Suprapubic skin (tissue), 4 donors: ENCODE data around the gene CUL9.

Experiments used
- CTCF ChIP-seq, 2 donors: fragments of 200-600 bp in 1 of 2; fragments of 450-650 bp in 1 of 2; sonication (generic) in 1 of 2; IDR thresholded peaks; one replicate each; pipeline ENCODE4 v1.5.1; 2016 to 2019; ENCODE audit warnings: antibody characterized with exemption in 2 of 2, mild to moderate bottlenecking in 1 of 2, moderate library complexity in 1 of 2
- EP300 ChIP-seq: sonication (generic); formaldehyde crosslinking; IDR thresholded peaks from one replicate; pipeline ENCODE4 v1.6.1; 2017; ENCODE audit warnings: antibody characterized with exemption
- POLR2A ChIP-seq, 2 donors: fragments of 450-650 bp; IDR thresholded peaks; one replicate each; pipeline ENCODE4 v1.6.1; 2017; ENCODE audit warnings: antibody characterized with exemption in 2 of 2, mild to moderate bottlenecking in 2 of 2, moderate library complexity in 2 of 2
- POLR2AphosphoS5 ChIP-seq, 3 donors: sonication (generic); formaldehyde crosslinking; IDR thresholded peaks; one replicate each; pipeline ENCODE4 v1.6.1; 2017; ENCODE audit warnings: antibody characterized with exemption in 3 of 3

- TF ChIP-seq CTCF (IDR thresholded peaks at IDR 0.05) (no peak), POLR2AphosphoS5 (IDR thresholded peaks at IDR 0.05) (no peak), POLR2A (IDR thresholded peaks at IDR 0.05) (no peak), EP300 (no peak)
Observed at GRCh38 chr6:43260791-43261190, 78.8 kb downstream of the CUL9 start.
